ENCODE measurements around the gene NUP93.
A peak's percentile ranks its signal among the peaks of the same experiment; 100 is the strongest.
"Not testable (repeated sequence)": the region's sequence is repeated elsewhere in the genome, so short reads cannot be mapped to it uniquely, and the experiment has no call there.

Gene NUP93

GRCh38 chr16:56864960-56865359, 135.0 kb downstream of the NUP93 start, which contains the start of gene SLC12A3:
Gene SLC12A3 (plus strand): TSS chr16:56865207. CDS start chr16:56865236, 29 bp downstream.
- DNase-seq, result no peak
- peaks cover 0 to 4% (median 0%) of the 10 kb centered on the region in 4 donors for H3K4me1 ChIP-seq
- no peaks in the 10 kb centered on the region for H3K36me3 ChIP-seq
- no peak within 1 kb of the TSS for H3K4me3 ChIP-seq
- intact Hi-C loops (cut with DNase I; ENCODE audit: low total_unique reads), result loop anchor here (5.0 kb wide), 2 partner anchors 72 to 182 kb away; no protein-coding TSS in a partner anchor
- no peaks in the 10 kb centered on the region for H3K27me3 ChIP-seq
- TF ChIP-seq CTCF (IDR thresholded peaks at IDR 0.05), result no peak
- no peaks in the 10 kb centered on the region for H3K9me3 ChIP-seq
- no peak within 1 kb of the TSS for H3K27ac ChIP-seq

- H3K4me3 ChIP-seq, result no peak overlapping the region
- H3K36me3 ChIP-seq, result no peaks in the 10 kb centered on the region
- no peaks in the 10 kb centered on the region for H3K27me3 ChIP-seq
- no peak overlapping the region for H3K27ac ChIP-seq
- H3K9me3 ChIP-seq, result no peaks in the 10 kb centered on the region
- DNase-seq, result no peak
- H3K4me1 ChIP-seq, result peaks cover 0 to 4% (median 0%) of the 10 kb centered on the region in 4 donors
- no peak for TF ChIP-seq CTCF (IDR thresholded peaks at IDR 0.05)
- intact Hi-C loops (cut with DNase I; ENCODE audit: low total_unique reads), result loop anchor here (5.0 kb wide), 2 partner anchors 72 to 182 kb away; no protein-coding TSS in a partner anchor
Measured at GRCh38 chr16:56865394-56866062, 135.6 kb downstream of the NUP93 start.

- Histone ChIP-seq H3K4me1 (peaks cover 0 to 4% (median 0%) of the 10 kb centered on the region in 4 donors), H3K9me3 (no peaks in the 10 kb centered on the region), H3K4me3 (no peak overlapping the region), H3K27me3 (no peaks in the 10 kb centered on the region), H3K27ac (no peak overlapping the region), H3K36me3 (no peaks in the 10 kb centered on the region)
- no peak for DNase-seq
- TF ChIP-seq CTCF (IDR thresholded peaks at IDR 0.05), result peak; percentile 78 to 89
- intact Hi-C loops (cut with DNase I; ENCODE audit: low total_unique reads), result loop anchor here (5.0 kb wide), 2 partner anchors 70 to 180 kb away; no protein-coding TSS in a partner anchor
Measured at GRCh38 chr16:56866955-56867830, 137.3 kb downstream of the NUP93 start.

- intact Hi-C loops (cut with DNase I; ENCODE audit: low total_unique reads), result loop anchor here (5.0 kb wide), 2 partner anchors 69 to 179 kb away; no protein-coding TSS in a partner anchor
- Histone ChIP-seq H3K27me3 (no peaks in the 10 kb centered on the region), H3K9me3 (no peaks in the 10 kb centered on the region)
Measured at GRCh38 chr16:56868175-56868574, 138.2 kb downstream of the NUP93 start.

GRCh38 chr16:56868766-56869165, 138.8 kb downstream of the NUP93 start:
- H3K4me3 ChIP-seq, DNase-seq, H3K36me3 ChIP-seq, H3K27me3 ChIP-seq, H3K9me3 ChIP-seq, H3K27ac ChIP-seq, H3K4me1 ChIP-seq: not testable (repeated sequence)
- intact Hi-C loops (cut with DNase I; ENCODE audit: low total_unique reads), result loop anchor here (5.0 kb wide), 2 partner anchors 69 to 179 kb away; no protein-coding TSS in a partner anchor

More at GRCh38 chr16:56868175-56868574, 138.2 kb downstream of the NUP93 start:
- Histone ChIP-seq H3K4me3 (no peak overlapping the region), H3K27ac (no peak overlapping the region), H3K4me1 (peaks cover 0 to 4% (median 0%) of the 10 kb centered on the region in 4 donors), H3K36me3 (no peaks in the 10 kb centered on the region)
- TF ChIP-seq CTCF (IDR thresholded peaks at IDR 0.05), result no peak
- DNase-seq, result no peak

Data from tibial artery (tissue), 4 donors.